ENCODE measurements around the gene TP53I11. TPM values are rescaled to one million over a fixed set of nuclear protein-coding genes. Genes with fewer than 3 reads are reported as not detected.

TP53I11 gene
- total and polyA plus RNA-seq, 2 experiments from 2014 or later, result 112 to 155 TPM

DNA sequence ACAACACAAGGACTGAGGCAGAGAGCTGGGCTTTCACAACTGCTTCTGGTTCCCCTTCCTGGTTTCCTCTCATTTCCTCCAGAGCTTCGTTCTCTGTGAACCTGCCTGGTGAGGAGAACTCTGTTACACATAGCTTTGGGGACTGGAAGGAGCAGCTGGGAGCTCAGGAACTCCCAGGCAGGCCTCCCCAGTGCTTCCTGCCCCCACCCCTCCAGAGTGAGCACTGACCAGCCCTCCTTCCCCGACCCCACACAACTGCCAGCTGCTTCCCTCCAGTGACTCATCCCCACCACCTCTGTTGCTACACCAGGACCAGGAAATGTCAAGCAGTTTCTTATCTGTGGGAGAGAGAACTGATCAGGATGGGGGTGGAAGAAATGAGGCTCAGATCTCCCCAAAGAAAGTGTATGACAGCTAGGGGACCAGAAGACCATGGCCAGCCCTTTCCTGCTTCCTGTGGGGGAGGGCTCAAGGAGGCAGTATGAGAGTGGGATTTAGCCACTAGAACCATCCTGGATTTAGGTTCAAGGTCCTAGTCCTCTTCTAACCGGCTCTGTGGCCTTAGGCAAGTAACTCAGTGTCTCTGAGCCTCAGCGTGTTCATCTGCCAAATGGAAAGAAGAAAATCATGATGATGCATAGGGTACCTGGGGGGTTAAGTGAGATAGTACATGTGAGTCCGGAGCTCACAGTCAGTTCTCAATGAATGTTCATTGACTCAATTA is 4.5 kb upstream of the TP53I11 start:
- DNase-seq (ENCODE audit: low read depth in 1 of 2, low spot score in 1 of 2), result peak in 1 of 2 donors; percentile 96
- TF ChIP-seq, protein P1, sequence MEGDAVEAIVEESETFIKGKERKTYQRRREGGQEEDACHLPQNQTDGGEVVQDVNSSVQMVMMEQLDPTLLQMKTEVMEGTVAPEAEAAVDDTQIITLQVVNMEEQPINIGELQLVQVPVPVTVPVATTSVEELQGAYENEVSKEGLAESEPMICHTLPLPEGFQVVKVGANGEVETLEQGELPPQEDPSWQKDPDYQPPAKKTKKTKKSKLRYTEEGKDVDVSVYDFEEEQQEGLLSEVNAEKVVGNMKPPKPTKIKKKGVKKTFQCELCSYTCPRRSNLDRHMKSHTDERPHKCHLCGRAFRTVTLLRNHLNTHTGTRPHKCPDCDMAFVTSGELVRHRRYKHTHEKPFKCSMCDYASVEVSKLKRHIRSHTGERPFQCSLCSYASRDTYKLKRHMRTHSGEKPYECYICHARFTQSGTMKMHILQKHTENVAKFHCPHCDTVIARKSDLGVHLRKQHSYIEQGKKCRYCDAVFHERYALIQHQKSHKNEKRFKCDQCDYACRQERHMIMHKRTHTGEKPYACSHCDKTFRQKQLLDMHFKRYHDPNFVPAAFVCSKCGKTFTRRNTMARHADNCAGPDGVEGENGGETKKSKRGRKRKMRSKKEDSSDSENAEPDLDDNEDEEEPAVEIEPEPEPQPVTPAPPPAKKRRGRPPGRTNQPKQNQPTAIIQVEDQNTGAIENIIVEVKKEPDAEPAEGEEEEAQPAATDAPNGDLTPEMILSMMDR (IDR thresholded peaks at IDR 0.05; ENCODE audit: low read depth, low read length), result no peak

DNA sequence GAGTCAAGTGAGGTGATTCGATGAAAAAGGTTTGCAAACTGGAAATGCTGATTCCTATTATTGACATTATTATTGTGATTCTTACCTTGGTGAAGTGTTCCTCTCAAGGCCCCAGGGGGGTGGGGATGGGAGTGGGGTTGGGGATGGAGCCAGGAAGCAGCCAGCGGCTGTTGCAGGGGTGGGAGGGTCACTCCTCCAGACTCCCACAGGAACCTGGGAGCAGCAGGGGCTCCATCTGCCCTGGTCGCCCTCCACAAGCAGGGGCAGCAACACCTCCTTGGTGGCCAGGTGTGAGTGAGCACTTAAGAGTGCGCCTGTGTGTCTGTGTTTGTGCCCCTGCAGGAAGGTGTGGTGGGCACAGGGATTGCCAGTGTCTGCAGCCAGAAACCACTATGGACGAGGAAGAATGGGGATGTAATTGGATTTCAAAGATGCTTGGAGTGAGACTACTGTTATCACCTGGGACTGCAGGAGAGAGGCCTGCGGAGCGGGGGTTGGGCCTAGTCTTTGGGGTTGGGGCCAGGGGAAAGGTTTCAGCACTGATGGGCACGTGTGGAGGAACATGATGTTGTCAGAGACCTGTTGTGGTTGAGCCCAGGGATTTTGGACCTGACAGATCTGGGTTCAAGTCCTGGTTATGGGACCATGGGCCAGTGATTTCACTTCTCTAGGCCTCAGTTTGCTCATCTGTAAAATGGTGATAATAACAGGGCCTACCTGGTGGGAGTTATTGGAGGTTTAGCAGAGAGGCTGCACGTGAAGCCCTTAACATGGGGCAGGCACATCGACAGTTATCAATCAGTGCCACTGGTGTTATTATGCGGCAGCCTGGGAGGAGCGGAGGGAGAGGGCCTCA is 3.6 kb upstream of the TP53I11 start:
- peaks cover 40% of the 10 kb centered on the region for H3K4me1 ChIP-seq (ENCODE audit: low read depth)

More for the DNA sequence above, 4.5 kb upstream of the TP53I11 start:
- Histone ChIP-seq H3K27ac (peak overlapping the region; percentile 26), H3K9me3 (ENCODE audit: low read depth) (no peaks in the 10 kb centered on the region), H3K36me3 (no peaks in the 10 kb centered on the region), H3K27me3 (no peaks in the 10 kb centered on the region), H3K4me1 (ENCODE audit: low read depth) (peaks cover 40% of the 10 kb centered on the region), H3K4me3 (no peak overlapping the region)

DNA sequence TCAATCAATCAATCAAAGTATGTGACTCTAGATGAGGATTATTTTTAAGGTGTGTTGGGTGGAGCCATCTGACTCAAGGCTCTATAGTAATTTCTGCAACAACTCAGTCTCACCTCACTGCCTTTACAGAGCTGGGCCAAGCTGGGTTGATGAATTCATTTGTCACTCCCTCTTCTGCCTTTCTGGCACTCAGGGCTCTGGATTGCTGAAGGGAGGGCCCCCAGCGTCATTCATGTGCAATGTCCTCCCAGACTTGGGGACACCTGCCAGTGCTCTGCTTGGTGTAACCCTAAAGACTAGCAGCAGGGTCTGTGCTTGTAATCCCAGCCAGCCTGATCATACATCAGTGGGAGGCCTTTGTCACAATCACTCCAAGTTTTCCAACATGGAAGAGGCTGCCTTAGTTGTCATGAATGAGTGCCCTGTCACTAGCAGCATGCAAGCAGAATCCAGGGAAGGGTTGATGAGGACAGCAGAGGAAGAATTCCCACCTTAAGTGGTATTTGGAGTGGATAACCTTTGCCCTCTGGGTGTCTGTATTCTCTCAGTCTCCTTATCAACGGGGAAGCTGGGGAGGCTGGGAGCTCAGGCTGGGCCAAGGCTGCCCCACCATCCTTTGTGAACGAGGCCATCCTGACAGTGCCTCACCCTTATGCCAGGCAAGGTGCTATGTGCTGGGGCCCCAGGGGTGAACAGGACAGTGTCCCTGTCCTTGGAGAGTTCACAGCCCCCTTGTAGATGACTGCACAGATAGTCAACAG is 2.0 kb upstream of the TP53I11 start:
- TF ChIP-seq, protein P1 (IDR thresholded peaks at IDR 0.05; ENCODE audit: low read depth, low read length), result no peak
- Histone ChIP-seq H3K27ac (peak overlapping the region; percentile 77), H3K4me1 (ENCODE audit: low read depth) (peaks cover 43% of the 10 kb centered on the region), H3K4me3 (no peak overlapping the region), H3K36me3 (no peaks in the 10 kb centered on the region), H3K9me3 (ENCODE audit: low read depth) (no peaks in the 10 kb centered on the region), H3K27me3 (no peaks in the 10 kb centered on the region)
- peak in 1 of 2 donors; percentile 60 for DNase-seq (ENCODE audit: low read depth in 1 of 2, low spot score in 1 of 2)

More for the DNA sequence above, 3.6 kb upstream of the TP53I11 start:
- Histone ChIP-seq H3K36me3 (no peaks in the 10 kb centered on the region), H3K9me3 (ENCODE audit: low read depth) (no peaks in the 10 kb centered on the region), H3K4me3 (no peak overlapping the region), H3K27ac (peak overlapping the region; percentile 66), H3K27me3 (no peaks in the 10 kb centered on the region)
- TF ChIP-seq, protein P1 (IDR thresholded peaks at IDR 0.05; ENCODE audit: low read depth, low read length), result no peak
- no peak for DNase-seq (ENCODE audit: low read depth in 1 of 2, low spot score in 1 of 2)

DNA sequence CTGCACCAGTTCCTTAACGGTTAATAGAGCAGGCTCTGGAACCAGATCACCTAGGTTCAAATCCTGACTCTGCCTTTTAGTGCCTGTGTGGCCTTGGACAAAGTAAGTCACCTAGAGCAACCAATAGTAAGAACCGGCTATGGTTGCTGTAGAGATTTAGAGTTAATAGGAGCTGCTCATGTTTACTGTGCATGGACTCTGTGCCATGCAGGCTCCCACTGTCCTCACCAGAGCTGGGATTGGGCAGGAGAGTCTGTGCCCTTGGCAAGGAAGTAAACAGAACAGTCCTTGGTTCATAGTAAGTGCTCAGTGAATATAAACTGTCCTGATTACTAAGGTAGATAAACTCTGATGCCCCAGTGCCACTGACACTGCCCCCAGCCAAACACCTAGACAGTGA is 1.4 kb upstream of the TP53I11 start:
- Histone ChIP-seq H3K27ac (peak overlapping the region; percentile 77), H3K36me3 (no peaks in the 10 kb centered on the region), H3K9me3 (ENCODE audit: low read depth) (no peaks in the 10 kb centered on the region), H3K4me1 (ENCODE audit: low read depth) (peaks cover 40% of the 10 kb centered on the region), H3K27me3 (no peaks in the 10 kb centered on the region), H3K4me3 (no peak overlapping the region)
- no peak for DNase-seq (ENCODE audit: low read depth in 1 of 2, low spot score in 1 of 2)
- TF ChIP-seq, protein P1 (IDR thresholded peaks at IDR 0.05; ENCODE audit: low read depth, low read length), result no peak

DNA sequence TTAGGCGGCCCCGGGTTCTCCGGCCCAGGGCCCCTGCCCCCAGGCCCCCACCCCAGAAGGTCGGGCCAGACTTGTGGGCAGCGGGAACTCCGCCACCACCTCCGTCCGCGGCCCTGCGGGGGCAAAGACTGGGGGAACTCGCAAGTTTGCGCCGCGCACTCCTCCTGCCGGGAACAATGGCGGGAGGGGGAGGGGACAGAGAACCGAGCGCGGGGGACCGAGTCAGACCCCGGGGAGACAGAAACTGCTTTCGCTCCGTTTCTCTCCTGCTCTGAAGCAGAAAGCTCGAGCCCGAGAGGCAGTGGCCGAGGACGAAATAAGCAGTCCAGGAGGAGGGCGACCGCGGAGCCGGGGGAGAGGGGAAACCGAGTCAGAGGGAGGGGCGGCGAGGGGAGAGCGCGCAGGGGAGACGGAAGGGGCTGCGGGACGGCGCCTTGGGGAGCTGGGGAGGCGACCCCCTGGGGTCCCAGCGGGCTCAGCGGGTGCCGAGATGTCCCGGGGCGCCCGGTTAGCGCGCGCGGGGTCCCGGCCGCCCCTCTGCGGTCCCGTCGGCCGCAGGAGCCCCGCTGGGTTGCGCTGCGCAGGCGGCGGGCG is 555 bp downstream of the TP53I11 start:
- Histone ChIP-seq H3K27ac (peak overlapping the region; percentile 77), H3K9me3 (ENCODE audit: low read depth) (no peaks in the 10 kb centered on the region), H3K36me3 (no peaks in the 10 kb centered on the region), H3K27me3 (no peaks in the 10 kb centered on the region), H3K4me3 (peak overlapping the region; percentile 51), H3K4me1 (ENCODE audit: low read depth) (peaks cover 34% of the 10 kb centered on the region)
- peak in 1 of 2 donors; percentile 69 for DNase-seq (ENCODE audit: low read depth in 1 of 2, low spot score in 1 of 2)
- TF ChIP-seq, protein P1 (IDR thresholded peaks at IDR 0.05; ENCODE audit: low read depth, low read length), result no peak
